Fibroblast of upper back skin (primary cell): ENCODE data around the gene SLC38A3.

Experiments
- DNase-seq: peaks from one replicate; pipeline ENCODE4 v3.0.0-alpha.2; 2013

The SLC38A3 gene

GRCh38 chr3:50169232-50169832 lies 35.7 kb upstream of the SLC38A3 start:
- DNase-seq, result no peak

- DNase-seq, result no peak
Measured at GRCh38 chr3:50169858-50170257, 35.2 kb upstream of the SLC38A3 start.

GRCh38 chr3:50170689-50171088 lies 34.4 kb upstream of the SLC38A3 start:
- DNase-seq, result peak; percentile 38

GRCh38 chr3:50171540-50172301 lies 33.4 kb upstream of the SLC38A3 start:
- no peak for DNase-seq

GRCh38 chr3:50172626-50173220 lies 32.3 kb upstream of the SLC38A3 start:
- DNase-seq, result no peak

GRCh38 chr3:50173685-50174516 lies 31.2 kb upstream of the SLC38A3 start:
- no peak for DNase-seq

GRCh38 chr3:50174517-50174895 lies 30.6 kb upstream of the SLC38A3 start:
- DNase-seq, result no peak

GRCh38 chr3:50174947-50175524 lies 30.0 kb upstream of the SLC38A3 start:
- DNase-seq, result no peak

- DNase-seq, result no peak
Measured at GRCh38 chr3:50177346-50177745, 27.7 kb upstream of the SLC38A3 start.

- DNase-seq, result no peak
Measured at GRCh38 chr3:50179710-50180109, 25.4 kb upstream of the SLC38A3 start.

- no peak for DNase-seq
Measured at GRCh38 chr3:50181985-50182384, 23.1 kb upstream of the SLC38A3 start.

- DNase-seq, result no peak
Measured at GRCh38 chr3:50182533-50183099, 22.5 kb upstream of the SLC38A3 start.

GRCh38 chr3:50183755-50184154 lies 21.3 kb upstream of the SLC38A3 start:
- DNase-seq, result no peak

GRCh38 chr3:50184242-50184978 lies 20.7 kb upstream of the SLC38A3 start:
- no peak for DNase-seq

- DNase-seq, result no peak
Measured at GRCh38 chr3:50185230-50185629, 19.8 kb upstream of the SLC38A3 start.

GRCh38 chr3:50186096-50186495 lies 19.0 kb upstream of the SLC38A3 start:
- DNase-seq, result no peak

- no peak for DNase-seq
Measured at GRCh38 chr3:50187750-50188149, 17.3 kb upstream of the SLC38A3 start.

- DNase-seq, result peak; percentile 82
Measured at GRCh38 chr3:50189274-50189673, 15.8 kb upstream of the SLC38A3 start.

GRCh38 chr3:50189989-50190388 lies 15.1 kb upstream of the SLC38A3 start:
- no peak for DNase-seq

- DNase-seq, result no peak
Measured at GRCh38 chr3:50190936-50191660, 14.0 kb upstream of the SLC38A3 start, which contains the start of gene GNAT1. TSS of gene GNAT1 (plus strand) at chr3:50191610. CDS start at chr3:50191726, 116 bp downstream.

GRCh38 chr3:50192124-50192523 lies 12.9 kb upstream of the SLC38A3 start:
- no peak for DNase-seq
